GM18502 (cell line): ENCODE results near the gene ANO7.

Source experiments
- ATAC-seq: cut with Tn5 transposase; IDR thresholded peaks from one replicate; pipeline ENCODE4 v1.9.1; 2021; ENCODE audit warnings: mild to moderate bottlenecking; ENCODE audit not compliant: unreplicated experiment, poor library complexity

The ANO7 gene

DNA sequence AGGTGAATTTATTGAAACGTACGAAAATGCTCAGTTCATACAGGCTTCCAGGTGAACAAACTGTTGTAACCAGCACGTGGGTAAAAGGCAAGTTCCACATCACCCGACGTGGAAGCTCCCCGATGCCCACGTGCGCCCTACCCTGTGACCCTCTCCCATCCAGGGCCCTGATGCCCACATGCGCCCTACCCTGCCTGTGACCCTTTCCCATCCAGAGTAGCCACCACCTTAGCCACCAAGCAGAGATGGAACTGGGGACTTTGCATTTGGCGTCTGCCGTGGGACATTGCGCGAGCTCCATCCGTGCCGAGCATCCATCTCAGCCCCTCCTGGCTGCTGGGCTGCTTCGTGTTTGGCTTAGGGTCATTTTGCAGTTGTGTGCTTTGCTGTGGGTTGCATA, 37.5 kb downstream of the ANO7 start:
- no peak for ATAC-seq

- no peak for ATAC-seq
Observed at GRCh38 chr2:241226723-241227572, 38.5 kb downstream of the ANO7 start.

DNA sequence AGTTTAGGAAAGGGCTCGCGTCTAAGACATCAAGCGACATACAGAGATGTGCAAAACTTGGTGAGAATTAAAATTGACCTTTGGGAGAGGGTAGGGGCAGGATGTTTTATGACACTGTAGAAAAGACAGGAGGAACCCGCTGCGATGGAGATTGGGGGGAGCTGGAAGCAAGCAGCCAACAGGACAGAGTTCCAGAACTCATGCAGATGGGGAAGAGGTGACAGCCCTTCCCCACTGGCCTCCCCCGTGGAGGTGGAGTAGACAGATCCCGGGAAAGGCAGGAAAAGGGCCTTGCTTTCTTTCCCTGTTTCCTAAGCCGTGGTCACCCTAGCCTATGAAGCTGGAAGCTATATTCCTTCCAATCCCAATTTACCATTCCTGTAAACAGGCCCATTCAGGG, 39.1 kb downstream of the ANO7 start:
- no peak for ATAC-seq

- no peak for ATAC-seq
Observed at GRCh38 chr2:241228081-241228859, 39.8 kb downstream of the ANO7 start.

DNA sequence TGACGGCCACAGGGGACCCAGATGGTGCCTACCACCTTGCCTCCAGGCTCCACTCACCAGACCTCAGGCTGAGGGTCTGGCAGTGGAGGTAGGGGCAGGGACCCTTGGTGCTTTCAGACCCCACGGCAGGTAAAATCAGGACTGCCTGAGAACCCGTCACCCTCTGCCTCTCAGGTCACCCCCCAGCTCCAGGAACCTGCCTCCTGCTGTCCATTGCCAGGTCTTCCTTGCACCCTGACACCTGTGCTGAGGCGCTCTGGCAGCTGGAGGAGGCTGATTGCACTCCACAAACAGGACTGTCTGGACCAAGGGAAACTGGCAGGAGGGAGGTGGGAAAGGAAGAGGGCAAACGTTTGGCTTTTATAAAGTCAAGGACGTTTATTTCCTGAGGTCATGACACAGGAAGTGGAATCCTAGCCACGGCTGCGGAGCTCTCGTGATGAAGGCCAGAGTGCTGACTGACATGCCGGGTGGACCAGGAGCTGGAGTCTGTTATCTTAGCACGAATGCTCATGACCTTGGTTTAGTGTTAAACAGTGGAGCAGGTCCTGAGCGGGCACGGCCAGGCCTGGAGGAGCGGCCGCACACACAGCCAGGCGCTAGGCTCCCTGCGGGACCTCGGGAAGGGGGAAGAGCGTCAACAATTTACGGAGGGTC, 40.5 kb downstream of the ANO7 start:
- no peak for ATAC-seq

GRCh38 chr2:241229563-241230401, 41.3 kb downstream of the ANO7 start:
- no peak for ATAC-seq

- no peak for ATAC-seq
Observed at GRCh38 chr2:241230435-241230834, 42.0 kb downstream of the ANO7 start.

DNA sequence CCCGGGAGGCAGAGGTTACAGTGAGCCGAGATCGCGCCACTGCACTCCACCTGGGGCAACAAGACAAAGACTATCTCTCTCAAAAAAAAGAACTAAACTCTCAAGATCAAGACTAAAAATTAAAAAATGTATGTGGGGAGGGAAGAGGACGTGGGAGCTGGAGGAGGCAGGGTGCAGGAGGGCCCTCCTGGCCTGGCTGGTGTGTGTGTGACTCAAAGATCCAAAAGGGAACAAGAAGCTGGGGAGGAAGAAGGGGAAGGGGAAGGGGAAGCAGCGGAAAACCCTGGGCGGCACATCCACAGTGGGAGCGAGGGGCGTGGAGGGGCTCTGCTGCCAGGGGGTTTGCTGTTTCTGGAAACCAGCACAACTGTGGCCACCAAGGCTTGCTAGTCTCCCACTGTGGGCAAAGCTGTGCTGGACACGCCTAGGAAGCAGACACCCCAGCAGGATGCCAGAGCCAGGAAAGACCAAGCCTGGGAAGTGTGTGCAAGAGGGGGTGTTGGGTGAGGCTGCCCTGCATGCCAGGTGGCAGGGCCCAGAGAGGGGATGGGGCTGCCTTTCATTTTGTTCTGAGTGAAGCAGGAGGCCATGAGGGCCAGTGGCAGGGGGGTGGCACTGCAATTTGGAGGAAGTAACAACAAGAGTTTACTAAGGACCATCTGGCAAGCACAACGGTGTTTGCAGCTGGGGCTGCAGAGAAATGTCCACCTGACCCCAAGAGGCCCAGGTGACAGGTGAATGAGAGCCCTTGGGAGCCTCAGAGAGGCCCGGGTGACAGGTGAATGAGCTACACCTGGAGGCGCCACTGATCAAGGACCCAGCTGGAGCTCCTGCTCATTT, 44.5 kb downstream of the ANO7 start:
- ATAC-seq = no peak

DNA sequence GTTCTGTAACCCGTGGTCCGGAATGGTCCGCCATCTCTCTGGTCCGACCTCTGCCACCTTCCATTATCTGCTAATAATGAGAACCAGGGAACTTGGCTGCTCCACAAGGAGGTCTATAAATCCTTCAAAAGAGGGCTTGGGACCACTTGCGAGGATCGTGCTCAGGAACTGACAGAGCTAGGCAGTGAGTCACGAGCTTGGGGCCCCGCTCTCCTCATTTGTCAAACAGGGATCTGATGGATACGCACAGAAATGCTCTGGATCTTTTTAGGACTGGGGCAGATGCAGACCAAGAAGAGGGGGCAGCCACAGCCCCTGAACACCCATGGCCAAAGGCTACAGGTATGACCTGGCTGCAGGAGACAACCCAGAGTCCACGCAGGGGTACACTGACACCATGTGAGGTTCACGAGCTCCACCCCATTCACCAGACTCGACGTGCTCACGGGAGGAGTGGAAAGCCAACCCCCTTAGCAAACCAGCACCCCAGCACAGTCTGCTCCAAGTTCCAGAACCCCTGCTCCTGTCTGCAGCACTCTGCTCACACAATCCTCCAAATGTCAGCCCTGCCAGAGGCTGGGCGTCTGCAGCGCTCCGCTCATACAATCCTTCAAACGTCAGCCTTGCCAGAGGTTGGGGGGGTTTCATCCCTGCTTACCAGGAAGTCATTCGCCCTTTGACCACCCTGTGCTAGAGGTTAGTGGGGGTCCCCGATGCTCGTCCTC, 45.8 kb downstream of the ANO7 start:
- ATAC-seq = no peak

GRCh38 chr2:241234962-241235740, 46.7 kb downstream of the ANO7 start:
- no peak for ATAC-seq

DNA sequence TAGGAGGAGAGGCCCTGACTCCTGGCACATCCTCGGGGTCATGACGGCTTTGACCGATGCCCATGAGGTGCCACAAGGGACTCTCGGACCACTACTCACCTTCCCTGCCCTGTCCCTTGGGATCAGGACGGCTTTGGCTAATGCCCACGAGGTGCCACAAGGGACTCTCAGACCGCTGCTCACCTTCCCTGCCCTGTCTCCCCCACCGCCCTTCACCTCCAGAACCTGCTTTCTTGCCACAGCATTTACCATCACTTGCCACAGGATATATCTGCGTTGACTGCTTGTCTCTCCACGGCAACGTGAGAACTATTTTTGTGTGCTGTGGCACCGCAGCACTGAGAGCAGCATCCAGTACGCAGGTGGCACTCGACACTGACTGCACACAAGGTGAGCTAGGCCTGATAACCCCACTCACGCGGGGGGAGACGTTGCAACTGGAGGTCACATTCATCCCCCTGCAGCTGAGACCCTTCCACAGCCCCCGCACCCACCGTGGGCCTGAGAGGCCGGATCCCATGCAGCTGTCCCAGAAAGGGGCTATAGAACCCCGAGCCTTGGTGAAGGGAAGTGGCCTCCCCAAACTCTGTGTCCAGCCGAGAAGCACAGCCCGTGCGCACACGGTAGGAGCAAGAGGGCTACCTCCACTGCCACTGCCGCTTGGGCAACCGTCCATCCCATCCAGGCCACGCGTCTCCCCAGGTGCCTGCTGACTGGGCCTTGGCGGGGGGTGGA, 47.5 kb downstream of the ANO7 start:
- no peak for ATAC-seq

- no peak for ATAC-seq
Observed at GRCh38 chr2:241237047-241237446, 48.6 kb downstream of the ANO7 start.

- ATAC-seq = no peak
Observed at GRCh38 chr2:241237949-241238371, 49.5 kb downstream of the ANO7 start.

- ATAC-seq = no peak
Observed at GRCh38 chr2:241238693-241239198, 50.3 kb downstream of the ANO7 start.

- ATAC-seq = no peak
Observed at GRCh38 chr2:241239552-241240202, 51.2 kb downstream of the ANO7 start.

DNA sequence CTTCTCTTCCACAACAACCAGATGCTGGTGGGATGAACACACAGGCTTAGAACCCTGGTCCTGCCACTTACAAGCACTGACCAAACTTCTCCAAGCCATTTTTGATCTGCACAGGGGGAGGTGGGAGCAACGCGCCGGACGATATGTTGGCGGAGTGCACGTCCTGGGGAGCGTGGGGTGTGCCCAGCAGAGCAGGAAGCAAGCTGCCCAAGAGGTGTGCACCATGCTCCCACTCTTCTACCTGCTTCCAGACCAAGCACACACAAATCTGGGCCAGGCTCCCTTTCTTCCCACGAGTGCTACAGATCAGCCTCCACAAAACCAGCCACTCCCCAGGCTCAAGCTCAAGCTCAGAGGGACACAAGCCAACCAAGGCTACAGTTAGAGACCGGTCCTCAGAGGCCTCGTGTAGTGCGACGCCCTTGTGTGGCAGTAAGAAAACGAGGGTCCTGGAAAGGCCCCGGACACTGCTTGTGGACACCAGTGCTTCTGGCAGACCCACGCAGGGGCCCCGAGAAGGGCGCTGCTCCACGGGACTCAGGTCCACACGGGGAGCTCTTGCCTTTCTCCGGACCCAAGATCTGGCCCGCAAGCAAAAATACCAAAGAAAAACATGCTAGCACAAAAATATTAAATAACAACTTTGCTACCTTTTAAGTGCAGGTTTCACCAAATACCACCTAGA, 52.0 kb downstream of the ANO7 start:
- no peak for ATAC-seq
